Measurements from ENCODE around the gene SEC61G.

The SEC61G gene

GRCh38 chr7:54728411-54728810 lies 30.6 kb downstream of the SEC61G start:
- no peak for TF ChIP-seq CTCF (IDR thresholded peaks at IDR 0.05; ENCODE audit: low read depth, low read length)
- no peak for DNase-seq (ENCODE audit: extremely low read depth, low read depth)

GRCh38 chr7:54725255-54725654 lies 33.8 kb downstream of the SEC61G start:
- no peak for DNase-seq (ENCODE audit: extremely low read depth, low read depth)
- TF ChIP-seq CTCF (IDR thresholded peaks at IDR 0.05; ENCODE audit: low read depth, low read length) = no peak

GRCh38 chr7:54722502-54722901 lies 36.5 kb downstream of the SEC61G start:
- TF ChIP-seq CTCF (IDR thresholded peaks at IDR 0.05; ENCODE audit: low read depth, low read length) = no peak
- no peak for DNase-seq (ENCODE audit: extremely low read depth, low read depth)

- no peak for DNase-seq (ENCODE audit: extremely low read depth, low read depth)
- TF ChIP-seq CTCF (IDR thresholded peaks at IDR 0.05; ENCODE audit: low read depth, low read length) = no peak
Observed at GRCh38 chr7:54722026-54722425, 37.0 kb downstream of the SEC61G start.

- DNase-seq (ENCODE audit: extremely low read depth, low read depth) = no peak
- TF ChIP-seq CTCF (IDR thresholded peaks at IDR 0.05; ENCODE audit: low read depth, low read length) = no peak
Observed at GRCh38 chr7:54719974-54720373, 39.0 kb downstream of the SEC61G start.

GRCh38 chr7:54719425-54719824 lies 39.6 kb downstream of the SEC61G start:
- no peak for DNase-seq (ENCODE audit: extremely low read depth, low read depth)
- no peak for TF ChIP-seq CTCF (IDR thresholded peaks at IDR 0.05; ENCODE audit: low read depth, low read length)

- DNase-seq (ENCODE audit: extremely low read depth, low read depth) = no peak
- no peak for TF ChIP-seq CTCF (IDR thresholded peaks at IDR 0.05; ENCODE audit: low read depth, low read length)
Observed at GRCh38 chr7:54712820-54713219, 46.2 kb downstream of the SEC61G start.
